AG04449 (cell line): ENCODE data around the gene MTHFD1L.

Source experiments
- CTCF ChIA-PET: fragments of 350-600 bp; formaldehyde crosslinking; extraction: SDS; loops from one replicate; lab custom pipeline; 2021; ENCODE audit warnings: antibody characterized with exemption; lab: Yijun Ruan, JAX
- POLR2A ChIA-PET: fragments of 400-600, 350-600 bp; formaldehyde crosslinking; extraction: SDS; loops from one replicate; lab custom pipeline; 2020; ENCODE audit warnings: antibody characterized with exemption, inconsistent platforms; lab: Yijun Ruan, JAX
- DNase-seq: peaks from one replicate; pipeline ENCODE4 v3.0.0-alpha.2; 2010; ENCODE audit warnings: low read depth, low spot score
- H3K4me3 ChIP-seq: 2 replicates; pipeline ENCODE4 v1.5.1; 2011; ENCODE audit warnings: low read depth, mild to moderate bottlenecking, control low read depth, low read length
- CTCF ChIP-seq: IDR thresholded peaks from one replicate; pipeline ENCODE4 v1.5.1; 2011; ENCODE audit warnings: mild to moderate bottlenecking, moderate library complexity, low read length, control low read depth, inconsistent platforms; ENCODE audit not compliant: insufficient read depth; ENCODE audit errors: missing control alignments

MTHFD1L gene

GRCh38 chr6:150898399-150899170 lies 33.1 kb downstream of the MTHFD1L start:
- no peak for DNase-seq
- no peak overlapping the region for H3K4me3 ChIP-seq
- ChIA-PET POLR2A (interaction anchor here (0.6 to 0.9 kb wide), 3 partner anchors 11 to 282 kb away, joined by 3 to 4 read pairs (median 3); no protein-coding TSS in a partner anchor), CTCF (interaction anchor here (1.0 to 2.3 kb wide), 5 partner anchors 10 to 438 kb away, joined by 3 to 9 read pairs (median 5); partner anchors contain the start of gene MTHFD1L)
- TF ChIP-seq CTCF: no peak

- no peak overlapping the region for H3K4me3 ChIP-seq
- ChIA-PET CTCF (interaction anchor here (1.0 to 2.3 kb wide), 7 partner anchors 10 to 437 kb away, joined by 3 to 9 read pairs (median 5); partner anchors contain the start of gene MTHFD1L), POLR2A (no interaction called here)
- no peak for DNase-seq
- no peak for TF ChIP-seq CTCF
Measured at GRCh38 chr6:150899231-150899630, 33.7 kb downstream of the MTHFD1L start.

GRCh38 chr6:150900049-150900448 lies 34.5 kb downstream of the MTHFD1L start:
- H3K4me3 ChIP-seq: no peak overlapping the region
- TF ChIP-seq CTCF: no peak
- DNase-seq: no peak
- POLR2A ChIA-PET: no interaction called here
- CTCF ChIA-PET: interaction anchor here (1.0 to 2.3 kb wide), 7 partner anchors 8 to 437 kb away, joined by 3 to 9 read pairs (median 4); no protein-coding TSS in a partner anchor

GRCh38 chr6:150902142-150902776 lies 36.8 kb downstream of the MTHFD1L start:
- TF ChIP-seq CTCF: no peak
- ChIA-PET POLR2A (no interaction called here), CTCF (interaction anchor here (0.8 to 3.7 kb wide), 9 partner anchors 10 to 434 kb away, joined by 3 to 37 read pairs (median 4); no protein-coding TSS in a partner anchor)
- no peak overlapping the region for H3K4me3 ChIP-seq
- no peak for DNase-seq

- CTCF ChIA-PET: interaction anchor here (0.8 kb wide), 1 partner anchor 9 kb away, joined by 3 read pairs; no protein-coding TSS in a partner anchor
- DNase-seq: no peak
- no peak overlapping the region for H3K4me3 ChIP-seq
Measured at GRCh38 chr6:150905769-150906168, 40.3 kb downstream of the MTHFD1L start.

More at GRCh38 chr6:150905769-150906168, 40.3 kb downstream of the MTHFD1L start:
- no peak for TF ChIP-seq CTCF
- POLR2A ChIA-PET: no interaction called here
